GM18502 (cell line): ENCODE results near the gene CTNNBL1.

Source experiments
- ATAC-seq: cut with Tn5 transposase; IDR thresholded peaks from one replicate; pipeline ENCODE4 v1.9.1; 2021; ENCODE audit warnings: mild to moderate bottlenecking; ENCODE audit not compliant: unreplicated experiment, poor library complexity

Gene CTNNBL1

GRCh38 chr20:37907677-37908401, 214.0 kb downstream of the CTNNBL1 start:
- ATAC-seq, result no peak

DNA sequence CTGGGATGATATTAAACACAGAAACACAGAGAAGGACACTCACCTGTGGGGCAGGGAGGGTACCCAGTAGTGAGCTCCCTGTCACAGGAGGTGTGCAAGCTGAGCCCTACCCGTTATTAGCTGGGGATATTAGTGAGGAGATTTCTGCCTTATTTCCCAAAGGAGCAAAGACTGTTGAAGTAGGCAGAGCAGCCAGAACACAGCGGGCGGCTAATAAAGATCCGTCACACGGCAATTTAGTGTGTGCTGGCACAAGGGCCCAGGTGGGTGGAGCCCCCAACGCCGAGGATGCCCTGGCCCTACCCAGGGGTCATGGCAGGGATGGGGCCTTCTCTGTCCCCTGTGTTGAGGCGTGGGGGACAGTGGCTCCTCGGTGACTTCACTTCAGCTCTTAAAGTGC, 217.4 kb downstream of the CTNNBL1 start:
- ATAC-seq, result no peak

GRCh38 chr20:37911838-37912281, 218.0 kb downstream of the CTNNBL1 start:
- ATAC-seq, result no peak

DNA sequence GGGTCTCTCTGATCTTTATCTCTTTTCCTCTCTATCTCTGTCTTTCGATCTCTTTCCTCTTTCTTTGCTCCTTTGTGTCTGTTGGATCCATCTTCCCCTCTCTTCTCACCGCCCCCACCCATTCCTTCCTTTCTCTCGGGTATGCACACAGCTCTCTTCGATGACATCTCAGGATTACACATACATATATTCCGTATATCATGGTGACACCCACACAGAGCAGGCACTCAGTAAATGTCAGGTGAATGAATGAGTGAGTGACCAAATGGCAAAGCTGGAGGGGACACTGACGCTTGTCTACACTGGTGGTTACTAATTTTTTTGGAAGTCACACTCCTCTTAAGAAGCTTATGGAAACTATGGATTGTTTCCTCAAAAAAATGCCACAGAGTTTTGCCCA, 219.0 kb downstream of the CTNNBL1 start:
- no peak for ATAC-seq

DNA sequence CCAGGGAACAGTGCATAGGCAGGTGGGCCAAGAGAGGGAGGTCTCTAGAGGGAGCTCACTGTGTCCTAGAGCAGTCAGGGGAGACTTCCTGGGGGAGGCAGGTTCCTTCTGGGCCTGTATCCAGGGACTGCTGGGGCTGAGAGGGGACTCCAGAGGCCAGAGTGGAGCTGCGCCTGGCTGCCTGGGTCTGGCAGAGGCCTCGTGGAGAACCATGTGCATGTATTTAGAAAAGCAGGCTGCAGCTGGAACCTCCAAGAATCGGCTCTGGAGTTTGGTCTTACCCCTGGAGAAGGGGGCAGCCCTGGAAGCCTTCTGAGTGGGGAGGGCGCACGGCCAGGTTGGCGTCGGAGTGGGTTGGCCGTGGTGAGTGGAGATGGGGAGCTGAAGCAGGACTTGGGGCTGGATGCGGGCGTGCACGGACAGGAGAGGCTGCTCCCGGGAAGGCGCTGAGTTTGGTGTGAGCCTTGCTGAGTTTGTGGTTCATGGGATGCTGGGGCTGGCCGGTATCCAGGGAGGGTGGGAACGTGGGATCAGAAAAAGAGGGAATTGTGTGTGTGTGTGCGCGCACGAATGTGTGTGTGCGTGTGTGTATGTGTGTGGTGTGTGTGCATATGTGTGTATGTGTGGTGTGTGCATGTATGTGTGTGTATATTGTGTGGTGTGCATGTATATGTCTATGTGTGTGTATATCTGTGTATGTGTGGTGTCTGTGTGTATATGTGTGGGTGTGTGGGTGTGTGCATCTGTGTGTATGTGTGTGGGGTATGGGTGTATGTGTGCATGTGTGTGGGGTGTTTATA, 219.9 kb downstream of the CTNNBL1 start:
- ATAC-seq, result no peak

DNA sequence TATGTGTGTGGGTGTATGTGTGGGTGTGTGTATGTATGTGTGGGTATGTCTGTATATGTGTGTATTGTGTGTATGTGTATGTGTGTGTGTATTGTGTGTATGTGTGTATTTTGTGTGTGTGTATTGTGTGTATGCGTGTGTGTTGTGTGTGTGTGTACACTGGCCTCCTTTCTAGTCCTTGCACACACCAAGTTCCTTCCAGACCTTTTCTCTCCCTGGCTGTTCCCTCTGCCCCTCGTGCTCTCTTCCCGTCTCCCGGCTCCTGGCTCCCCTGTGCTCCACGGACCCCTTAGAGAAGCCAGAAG, 220.5 kb downstream of the CTNNBL1 start:
- ATAC-seq, result no peak

GRCh38 chr20:37914672-37915433, 221.0 kb downstream of the CTNNBL1 start:
- no peak for ATAC-seq

DNA sequence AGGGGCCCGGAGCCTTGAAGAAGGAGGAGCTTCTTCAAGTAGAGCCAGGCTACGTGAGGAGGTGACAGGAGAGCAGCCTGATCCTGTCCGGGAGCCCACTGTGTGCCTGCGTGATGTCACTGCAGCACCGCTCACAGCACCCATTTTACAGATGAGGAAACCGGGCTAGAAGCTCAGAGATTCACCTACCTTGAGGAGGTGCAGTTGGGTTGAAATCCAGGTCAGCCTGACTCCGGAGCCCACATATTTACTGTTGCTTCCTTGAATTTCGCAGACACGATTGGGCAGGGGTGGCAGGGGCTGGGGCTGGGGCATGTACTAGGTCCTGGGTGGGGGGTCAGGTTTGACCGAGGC, 221.6 kb downstream of the CTNNBL1 start:
- ATAC-seq, result no peak

GRCh38 chr20:37915800-37916570, 222.2 kb downstream of the CTNNBL1 start:
- no peak for ATAC-seq

DNA sequence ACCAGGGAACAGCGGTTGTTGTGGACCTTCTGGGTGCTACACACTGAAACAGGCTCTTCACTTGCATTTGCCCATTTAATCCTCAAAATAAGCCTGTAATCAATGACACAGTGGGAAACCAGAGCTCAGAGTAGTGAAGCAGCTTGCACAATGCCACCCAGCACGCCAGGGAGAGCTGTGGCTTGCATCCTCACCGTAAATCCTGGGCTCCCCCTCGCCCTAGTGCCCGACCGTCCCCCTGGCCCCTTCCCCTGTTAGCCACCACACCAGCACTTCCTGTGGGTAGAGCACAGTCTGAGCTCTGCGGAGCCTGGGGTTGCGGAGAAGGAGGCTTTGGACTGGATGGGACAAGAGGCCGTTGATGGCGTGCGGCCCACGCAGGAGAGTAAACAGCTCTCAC, 223.6 kb downstream of the CTNNBL1 start:
- no peak for ATAC-seq

DNA sequence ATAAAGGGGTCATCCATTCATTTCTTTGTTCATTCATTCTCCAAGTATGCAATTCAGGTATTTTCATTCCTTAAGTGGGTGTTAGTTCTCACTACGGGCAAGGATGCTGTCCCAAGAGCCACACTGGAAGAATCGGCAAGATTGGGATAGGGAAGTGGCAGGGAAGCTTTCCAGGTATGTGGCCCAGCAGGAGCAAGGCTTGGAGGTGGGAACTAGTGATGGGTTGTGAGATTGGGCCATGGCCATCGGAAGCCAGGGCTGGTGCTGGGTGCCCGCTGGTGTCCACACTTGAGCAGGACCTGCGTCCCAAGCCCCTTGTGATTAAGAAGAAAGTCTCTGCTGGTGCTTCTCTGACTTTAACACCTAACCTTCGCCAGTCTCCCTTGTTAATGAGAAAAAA, 224.2 kb downstream of the CTNNBL1 start:
- no peak for ATAC-seq

- no peak for ATAC-seq
These were observed 225.7 kb downstream of the CTNNBL1 start for GRCh38 chr20:37919389-37920040.

DNA sequence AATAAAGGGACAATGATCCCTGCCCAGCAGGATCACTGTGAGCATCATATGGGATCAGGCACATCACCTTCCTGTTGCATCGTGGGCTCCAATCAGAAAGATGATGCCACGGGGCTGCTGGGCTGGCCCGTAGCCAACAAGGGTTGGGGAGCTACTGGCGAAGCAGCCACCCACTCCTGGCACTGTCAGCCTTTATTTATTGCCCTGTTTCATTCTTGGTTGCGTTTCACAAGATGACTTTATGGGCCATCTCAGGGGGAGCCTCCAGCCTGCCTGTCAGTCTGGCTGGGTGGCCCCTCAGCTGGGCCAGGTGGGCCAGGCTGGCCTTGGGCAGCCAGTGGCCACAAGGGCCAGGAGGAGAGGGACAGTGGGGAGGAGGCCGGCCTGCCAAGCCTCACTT, 226.4 kb downstream of the CTNNBL1 start:
- no peak for ATAC-seq

DNA sequence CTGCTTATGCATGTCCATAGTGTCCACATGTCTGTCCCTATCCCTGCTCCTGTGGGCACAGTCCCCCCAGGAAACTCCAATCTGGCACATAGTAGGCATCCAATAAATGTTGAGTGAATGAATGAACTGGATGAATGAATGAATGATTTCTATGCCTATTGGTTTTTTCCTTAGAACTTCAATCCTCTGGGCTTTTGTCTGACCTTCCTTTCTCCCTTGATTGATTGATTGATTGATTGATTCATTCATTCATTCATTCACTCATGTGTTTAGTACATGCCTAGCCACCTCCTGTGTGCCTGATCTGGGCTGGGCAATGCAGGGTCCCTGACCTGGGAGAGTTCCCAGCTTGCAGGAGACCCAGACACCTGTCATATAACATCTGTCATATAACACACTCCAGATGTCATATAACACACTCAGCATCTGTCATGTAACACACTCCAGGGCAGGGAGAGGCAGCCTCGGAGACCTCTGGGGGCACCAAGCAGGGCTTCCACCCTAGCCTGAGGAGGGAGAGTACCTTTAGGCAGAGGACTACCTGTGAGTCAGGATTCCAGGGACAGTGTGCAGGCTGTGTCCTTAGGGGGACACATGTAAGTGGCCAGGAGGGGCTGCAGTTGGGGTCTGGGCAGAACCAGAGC, 227.0 kb downstream of the CTNNBL1 start:
- no peak for ATAC-seq

GRCh38 chr20:37921341-37921929, 227.6 kb downstream of the CTNNBL1 start:
- ATAC-seq, result peak; percentile 73
